Lung (tissue), 12 donors: ENCODE results near the gene ATXN2L. TPM values are rescaled to one million over a fixed set of nuclear protein-coding genes. Genes with fewer than 3 reads are reported as not detected.

ENCODE experiments used
- ATAC-seq: fragments of 200-7000 bp; cut with Tn5 transposase; one replicate; pipeline ENCODE4 v1.9.1; 2020; ENCODE audit warnings: moderate number of reproducible peaks; ENCODE audit not compliant: insufficient read depth, low FRiP score
- DNase-seq, 3 donors: peaks; one replicate each; pipeline ENCODE4 v3.0.0-alpha.2; 2013 to 2017
- H3K27ac ChIP-seq, 2 donors: one replicate each; pipeline ENCODE4 v1.5.1; 2013; ENCODE audit warnings: mild to moderate bottlenecking in 2 of 2, moderate library complexity in 2 of 2, control low read depth in 1 of 2, inconsistent platforms in 1 of 2, low read depth in 1 of 2, low read length in 1 of 2
- H3K27me3 ChIP-seq, 3 donors: one replicate each; pipeline ENCODE4 v1.5.1; 2013; ENCODE audit warnings: low read length in 2 of 3; ENCODE audit not compliant: control insufficient read depth in 3 of 3, insufficient read depth in 3 of 3
- H3K36me3 ChIP-seq, 4 donors: one replicate each; pipeline ENCODE4 v1.5.1; 2013; ENCODE audit warnings: low read length in 4 of 4, mild to moderate bottlenecking in 1 of 4, moderate library complexity in 1 of 4; ENCODE audit not compliant: control insufficient read depth in 4 of 4, insufficient read depth in 4 of 4
- H3K4me1 ChIP-seq, 5 donors: one replicate each; pipeline ENCODE4 v1.5.1; 2013; ENCODE audit warnings: low read length in 5 of 5, mild to moderate bottlenecking in 2 of 5, moderate library complexity in 1 of 5; ENCODE audit not compliant: control insufficient read depth in 5 of 5, insufficient read depth in 5 of 5
- H3K4me3 ChIP-seq: one replicate; pipeline ENCODE4 v1.5.1; 2013; ENCODE audit warnings: mild to moderate bottlenecking, control low read depth, moderate library complexity
- H3K9ac ChIP-seq, 2 donors: one replicate each; pipeline ENCODE4 v1.5.1; 2013; ENCODE audit warnings: low read length in 2 of 2, control low read depth in 1 of 2; ENCODE audit not compliant: insufficient read depth in 1 of 2
- H3K9me3 ChIP-seq, 4 donors: one replicate each; pipeline ENCODE4 v1.5.1; 2013; ENCODE audit warnings: low read length in 3 of 4, mild to moderate bottlenecking in 1 of 4, moderate library complexity in 1 of 4; ENCODE audit not compliant: control insufficient read depth in 4 of 4, insufficient read depth in 3 of 4
- WGBS, 2 donors: extraction: QIAGEN DNeasy Blood & Tissue Kit; methylation state at CpG; one replicate each; pipeline ENCODE4 v1.1.7; 2013; 5-methylcytosine and 5-hydroxymethylcytosine counted together
- polyA plus RNA-seq, 2 donors: library from polyadenylated mRNA; stranded (reverse); fragments of 200-250 nt; gene quantifications; one replicate each; pipeline ENCODE4 v1.2.1, GENCODE V29; 2013
- total RNA-seq, 2 donors: library from RNA; depleted of rRNA in 1 of 2; stranded (reverse); fragments of >200 nt in 1 of 2; gene quantifications; one replicate each; pipeline ENCODE4 v1.2.1, GENCODE V29; 2014 to 2021
- TF ChIP-seq, protein P1 (sequence below): IDR thresholded peaks from 2 replicates; pipeline ENCODE4 v1.5.1; 2012; ENCODE audit warnings: mild to moderate bottlenecking; ENCODE audit errors: control extremely low read depth, extremely low read depth
- donor health status: control.
- donor health status: control.
- donor health status: Bipolar disorder and iron deficiency.
- donor health status: healthy.
- donor health status: DM: yes; HTN: yes; CAD: no.

ATXN2L gene
- total and polyA plus RNA-seq, 4 donors, result 72.1 to 140 (median 91.0) TPM

DNA sequence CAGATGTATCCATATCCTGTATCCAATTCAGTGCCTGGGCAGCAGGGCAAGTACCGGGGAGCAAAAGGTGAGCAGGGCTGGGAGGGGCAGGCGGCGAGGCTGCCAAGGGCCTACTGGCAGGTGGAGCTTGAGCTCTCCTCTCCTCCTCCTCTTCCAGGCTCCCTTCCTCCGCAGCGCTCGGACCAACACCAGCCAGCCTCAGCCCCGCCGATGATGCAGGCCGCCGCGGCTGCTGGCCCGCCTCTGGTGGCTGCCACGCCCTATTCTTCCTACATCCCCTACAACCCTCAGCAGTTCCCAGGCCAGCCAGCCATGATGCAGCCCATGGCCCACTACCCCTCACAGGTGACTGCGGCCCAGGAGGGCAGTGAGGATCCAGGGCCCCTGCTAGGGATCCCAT lies 11.6 kb downstream of the ATXN2L start:
- ATAC-seq (no peak), DNase-seq (no peak)
- TF ChIP-seq, protein P1, sequence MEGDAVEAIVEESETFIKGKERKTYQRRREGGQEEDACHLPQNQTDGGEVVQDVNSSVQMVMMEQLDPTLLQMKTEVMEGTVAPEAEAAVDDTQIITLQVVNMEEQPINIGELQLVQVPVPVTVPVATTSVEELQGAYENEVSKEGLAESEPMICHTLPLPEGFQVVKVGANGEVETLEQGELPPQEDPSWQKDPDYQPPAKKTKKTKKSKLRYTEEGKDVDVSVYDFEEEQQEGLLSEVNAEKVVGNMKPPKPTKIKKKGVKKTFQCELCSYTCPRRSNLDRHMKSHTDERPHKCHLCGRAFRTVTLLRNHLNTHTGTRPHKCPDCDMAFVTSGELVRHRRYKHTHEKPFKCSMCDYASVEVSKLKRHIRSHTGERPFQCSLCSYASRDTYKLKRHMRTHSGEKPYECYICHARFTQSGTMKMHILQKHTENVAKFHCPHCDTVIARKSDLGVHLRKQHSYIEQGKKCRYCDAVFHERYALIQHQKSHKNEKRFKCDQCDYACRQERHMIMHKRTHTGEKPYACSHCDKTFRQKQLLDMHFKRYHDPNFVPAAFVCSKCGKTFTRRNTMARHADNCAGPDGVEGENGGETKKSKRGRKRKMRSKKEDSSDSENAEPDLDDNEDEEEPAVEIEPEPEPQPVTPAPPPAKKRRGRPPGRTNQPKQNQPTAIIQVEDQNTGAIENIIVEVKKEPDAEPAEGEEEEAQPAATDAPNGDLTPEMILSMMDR, result no peak
- Histone ChIP-seq H3K9me3 (no peaks in the 10 kb centered on the region), H3K27ac (no peak overlapping the region), H3K9ac (no peak overlapping the region), H3K4me1 (no peaks in the 10 kb centered on the region), H3K27me3 (no peaks in the 10 kb centered on the region), H3K36me3 (peaks cover 57 to 76% (median 62%) of the 10 kb centered on the region in 4 donors), H3K4me3 (no peak overlapping the region)
- 97% methylated on average over 7 to 14 of the region's 14 CpGs for WGBS, 2 donors

DNA sequence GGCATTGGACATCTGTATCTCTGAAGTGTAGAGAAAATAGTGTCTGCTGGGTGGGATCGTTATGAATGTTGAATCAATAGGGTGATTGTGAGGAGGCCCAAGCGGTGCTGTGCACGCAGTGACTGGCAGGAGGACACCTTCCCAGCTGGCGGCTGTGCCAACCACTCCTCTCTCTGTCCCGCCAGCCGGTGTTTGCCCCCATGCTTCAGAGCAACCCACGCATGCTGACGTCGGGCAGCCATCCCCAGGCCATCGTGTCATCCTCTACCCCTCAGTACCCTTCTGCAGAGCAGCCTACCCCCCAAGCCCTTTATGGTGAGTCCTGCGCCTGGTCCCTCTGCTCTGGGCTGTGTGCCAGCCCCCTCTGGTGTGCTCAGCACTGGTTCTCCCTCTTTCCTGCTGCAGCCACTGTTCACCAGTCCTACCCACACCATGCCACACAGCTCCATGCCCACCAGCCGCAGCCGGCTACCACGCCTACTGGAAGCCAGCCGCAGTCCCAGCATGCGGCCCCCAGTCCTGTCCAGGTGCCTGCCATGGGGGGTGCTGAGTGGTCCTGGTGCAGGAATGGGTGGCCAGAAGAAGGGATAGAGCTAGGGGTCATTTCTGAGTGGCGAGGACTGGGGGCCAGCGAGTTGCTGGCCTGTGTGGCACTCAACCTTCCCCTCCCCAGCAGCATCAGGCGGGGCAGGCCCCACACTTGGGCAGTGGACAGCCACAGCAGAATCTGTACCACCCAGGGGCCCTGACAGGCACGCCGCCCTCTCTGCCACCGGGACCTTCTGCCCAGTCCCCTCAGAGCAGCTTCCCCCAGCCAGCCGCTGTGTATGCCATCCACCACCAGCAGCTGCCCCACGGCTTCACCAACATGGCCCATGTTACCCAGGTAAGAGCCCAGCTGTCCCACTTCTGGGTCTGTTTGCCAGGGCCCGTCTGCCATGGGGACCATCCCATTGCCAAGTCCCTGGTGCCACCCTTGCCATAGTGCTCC lies 12.4 kb downstream of the ATXN2L start:
- no peak for ATAC-seq

DNA sequence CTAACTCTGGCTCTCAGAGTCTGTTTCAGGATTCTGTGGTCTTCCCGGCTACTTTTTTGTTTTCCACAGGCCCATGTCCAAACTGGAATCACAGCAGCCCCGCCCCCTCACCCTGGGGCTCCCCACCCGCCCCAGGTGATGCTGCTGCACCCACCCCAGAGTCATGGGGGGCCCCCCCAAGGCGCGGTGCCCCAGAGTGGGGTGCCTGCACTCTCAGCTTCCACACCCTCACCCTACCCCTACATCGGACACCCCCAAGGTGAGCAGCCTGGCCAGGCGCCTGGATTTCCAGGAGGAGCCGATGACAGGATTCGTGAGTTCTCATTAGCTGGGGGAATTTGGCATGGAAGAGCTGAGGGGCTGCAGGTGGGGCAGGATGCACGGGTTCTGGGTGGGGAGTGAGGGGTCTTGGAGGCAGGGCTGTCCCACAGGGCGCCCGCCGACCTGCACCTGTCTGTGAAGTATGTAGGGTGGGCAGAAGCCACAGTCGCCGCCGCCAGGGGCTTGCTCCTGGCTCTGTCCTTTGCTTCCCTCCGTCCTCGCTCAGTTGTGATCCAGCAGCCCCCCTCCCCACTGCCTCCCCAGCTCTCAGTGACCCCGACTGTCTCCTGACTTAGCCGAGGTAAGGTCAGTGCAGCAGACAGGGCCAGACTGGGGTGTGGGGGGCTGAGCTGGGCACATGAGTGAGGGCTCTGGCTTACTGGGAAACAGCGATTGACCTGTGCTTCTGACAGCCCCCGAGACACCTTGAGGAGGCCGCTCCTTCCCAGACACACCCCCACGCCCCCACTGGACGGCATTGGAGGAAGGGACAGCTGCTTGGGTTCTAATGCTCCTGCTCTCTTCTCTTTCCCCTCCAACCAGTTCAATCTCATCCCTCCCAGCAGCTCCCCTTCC lies 13.3 kb downstream of the ATXN2L start:
- no peaks in the 10 kb centered on the region for H3K4me1 ChIP-seq
- H3K4me3 ChIP-seq, result no peak overlapping the region
- H3K9ac ChIP-seq, result no peak overlapping the region
- no peaks in the 10 kb centered on the region for H3K9me3 ChIP-seq
- H3K27me3 ChIP-seq, result no peaks in the 10 kb centered on the region
- WGBS, 2 donors, result 96% methylated on average over 25 of the region's 25 CpGs
- ATAC-seq (no peak), DNase-seq (no peak)
- TF ChIP-seq, protein P1, result no peak
- peaks cover 40 to 62% (median 48%) of the 10 kb centered on the region in 4 donors for H3K36me3 ChIP-seq
- no peak overlapping the region for H3K27ac ChIP-seq

More for the DNA sequence above, 12.4 kb downstream of the ATXN2L start:
- H3K4me1 ChIP-seq, result no peaks in the 10 kb centered on the region
- H3K9me3 ChIP-seq, result no peaks in the 10 kb centered on the region
- peaks cover 48 to 70% (median 54%) of the 10 kb centered on the region in 4 donors for H3K36me3 ChIP-seq
- no peak overlapping the region for H3K9ac ChIP-seq
- H3K27me3 ChIP-seq, result no peaks in the 10 kb centered on the region
- WGBS, 2 donors, result 94 to 95% methylated on average over 25 of the region's 25 CpGs
- TF ChIP-seq, protein P1, result no peak
- H3K4me3 ChIP-seq, result no peak overlapping the region
- no peak for DNase-seq
- no peak overlapping the region for H3K27ac ChIP-seq
